AG09319 (cell line): Measurements from ENCODE around the gene OTOF.

Experiments
- DNase-seq: peaks from one replicate; pipeline ENCODE4 v3.0.0-alpha.2; 2010; ENCODE audit warnings: low read depth; ENCODE audit errors: extremely low read depth
- CTCF ChIP-seq: IDR thresholded peaks from 2 replicates; pipeline ENCODE4 v1.5.1; 2011; ENCODE audit warnings: low read depth, mild to moderate bottlenecking, inconsistent platforms, low read length, moderate library complexity

Gene OTOF

GRCh38 chr2:26456440-26457250, 21.3 kb downstream of the OTOF start:
- no peak for DNase-seq
- no peak for TF ChIP-seq CTCF

GRCh38 chr2:26455670-26456439, 22.1 kb downstream of the OTOF start:
- no peak for TF ChIP-seq CTCF
- DNase-seq, result no peak

GRCh38 chr2:26455037-26455669, 22.8 kb downstream of the OTOF start:
- no peak for DNase-seq
- TF ChIP-seq CTCF, result no peak

- DNase-seq, result no peak
- TF ChIP-seq CTCF, result no peak
Observed at GRCh38 chr2:26454561-26455001, 23.3 kb downstream of the OTOF start.

GRCh38 chr2:26453421-26454329, 24.2 kb downstream of the OTOF start:
- no peak for TF ChIP-seq CTCF
- DNase-seq, result no peak

- TF ChIP-seq CTCF, result no peak
- DNase-seq, result no peak
Observed at GRCh38 chr2:26451700-26452099, 26.2 kb downstream of the OTOF start.
